ENCODE results near the gene ADCK1.
"Not testable (repeated sequence)": the region's sequence is repeated elsewhere in the genome, so short reads cannot be mapped to it uniquely, and the experiment has no call there.

ADCK1 gene

GRCh38 chr14:77903937-77904617 is 104.2 kb downstream of the ADCK1 start:
- no peak for DNase-seq

DNA sequence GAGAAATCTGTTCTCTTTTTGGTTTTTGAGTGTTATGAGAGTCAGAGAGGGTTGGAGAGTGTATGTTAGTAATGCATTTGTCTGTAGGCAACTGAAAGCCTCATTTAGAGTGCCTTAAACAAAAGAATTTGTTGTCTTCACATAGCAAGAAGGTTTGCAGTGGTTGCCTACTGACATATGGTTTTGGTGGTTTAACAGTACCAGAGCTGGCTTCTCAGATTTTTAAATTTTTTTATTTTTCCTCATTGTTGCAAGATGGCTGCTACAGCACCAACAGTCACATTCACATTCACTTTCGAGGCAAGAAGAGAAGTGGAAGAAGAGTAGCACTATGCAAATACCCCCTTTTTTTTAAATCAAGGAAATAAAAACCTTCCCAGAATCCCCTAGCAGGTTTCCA is 106.5 kb downstream of the ADCK1 start:
- DNase-seq: no peak

DNA sequence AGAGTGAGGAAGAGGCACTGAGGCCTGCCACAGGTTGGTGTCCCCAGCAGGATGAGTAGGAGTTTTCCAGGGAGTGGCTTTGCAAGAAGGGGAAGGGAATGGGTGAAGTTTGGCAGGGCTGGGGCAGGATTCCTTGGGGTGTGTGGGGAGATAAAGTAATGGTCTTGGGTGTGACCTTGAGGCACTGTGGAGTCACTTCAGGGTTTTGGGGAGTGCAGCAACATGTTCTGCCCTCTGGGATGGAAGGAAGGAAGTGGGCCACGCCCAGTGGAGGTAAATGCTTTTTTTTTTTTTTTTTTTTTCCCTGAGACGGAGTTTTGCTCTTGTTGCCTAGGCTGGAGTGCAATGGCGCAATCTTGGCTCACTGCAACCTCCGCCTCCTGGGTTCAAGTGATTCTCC is 108.9 kb downstream of the ADCK1 start:
- DNase-seq: no peak

GRCh38 chr14:77909911-77910310 is 110.0 kb downstream of the ADCK1 start:
- no peak for DNase-seq

DNA sequence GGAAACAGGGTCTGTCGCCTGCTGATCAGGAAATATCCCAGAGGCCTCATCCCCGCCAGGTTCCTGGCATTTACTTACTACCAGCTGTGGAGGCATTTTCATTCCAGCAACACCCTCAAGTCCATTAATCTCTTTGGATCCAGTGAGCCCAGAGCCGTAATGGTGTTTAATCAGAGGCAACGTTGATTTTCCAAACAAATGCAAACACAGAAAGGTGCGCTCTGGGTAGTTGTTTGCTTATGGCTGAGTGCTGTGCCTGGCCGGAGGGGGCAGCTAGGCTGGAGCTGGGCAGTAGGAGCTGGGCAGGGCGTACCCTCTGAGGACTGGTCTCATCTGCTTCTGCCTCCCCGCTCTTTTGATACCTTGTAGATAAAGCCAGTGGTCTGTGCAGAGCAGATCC is 110.6 kb downstream of the ADCK1 start:
- no peak for DNase-seq

- no peak for DNase-seq
These were observed 111.4 kb downstream of the ADCK1 start for GRCh38 chr14:77911356-77911755.

DNA sequence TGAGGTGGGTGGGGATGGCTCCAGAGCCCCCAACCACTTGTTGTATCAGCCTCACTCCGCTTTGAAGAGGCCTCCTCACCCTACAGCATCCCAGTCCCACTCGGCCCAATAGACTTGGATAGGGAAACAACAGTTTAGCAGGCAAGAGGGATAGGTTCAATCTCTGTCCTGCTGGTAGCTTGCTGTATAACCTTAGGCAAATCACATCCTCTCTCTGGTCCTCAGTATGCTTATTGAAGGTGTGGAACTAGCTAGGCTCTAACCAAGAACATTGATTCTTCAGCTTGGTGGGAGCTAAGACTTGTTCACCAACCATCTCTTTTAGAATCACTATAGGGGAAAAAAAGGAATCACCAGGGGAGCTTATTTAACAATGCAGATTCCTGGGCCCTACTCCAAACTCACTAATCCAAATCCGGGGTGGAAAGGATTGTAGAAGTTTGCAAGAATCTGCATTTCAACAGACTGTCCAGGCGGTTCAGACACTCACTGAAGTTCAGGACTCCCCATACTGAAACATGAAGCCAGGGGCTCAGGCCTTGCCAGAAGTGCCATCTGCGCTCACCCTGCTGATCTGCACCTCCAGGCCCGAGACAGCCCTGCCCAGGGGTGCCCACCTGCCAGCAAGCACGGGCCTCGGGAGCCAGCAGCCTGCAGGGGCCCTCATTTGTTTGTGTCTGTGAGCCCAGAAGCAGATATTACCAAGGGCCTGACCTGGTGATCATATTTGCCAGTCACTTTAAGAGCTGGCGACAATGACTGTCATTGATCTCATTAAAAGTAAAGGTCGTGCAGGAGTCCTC is 113.0 kb downstream of the ADCK1 start:
- no peak for DNase-seq

DNA sequence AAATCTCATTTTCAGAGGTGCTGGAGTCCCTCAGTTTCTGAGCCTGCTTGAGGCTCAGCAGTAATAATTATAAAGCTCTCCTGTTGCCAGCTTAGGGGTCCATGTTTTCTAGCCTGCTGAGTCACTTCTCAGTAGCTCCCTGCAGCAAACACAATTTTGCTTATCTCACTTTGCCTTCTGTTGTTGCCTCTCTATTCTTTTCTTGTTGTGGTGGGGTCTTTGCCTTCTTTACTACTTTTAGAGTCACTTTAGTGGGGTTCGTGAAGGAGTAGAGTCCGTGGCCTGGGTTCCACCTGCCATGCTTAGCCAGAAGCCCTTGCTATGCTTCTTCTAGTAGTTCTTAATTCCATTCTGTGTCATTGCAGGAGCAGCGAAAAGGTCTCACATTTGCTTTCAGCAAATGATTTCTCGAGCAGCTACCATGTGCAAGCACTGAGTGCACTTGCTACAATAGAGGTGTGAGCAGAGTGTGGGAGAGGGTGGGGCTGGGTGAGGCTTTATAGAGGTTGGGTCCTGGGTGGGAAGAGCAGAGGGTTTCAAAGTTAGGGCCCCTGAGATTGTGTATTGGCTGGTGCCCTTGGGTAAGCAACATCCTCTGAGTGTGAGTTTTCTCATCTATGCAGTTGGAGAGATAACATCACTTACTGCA is 114.3 kb downstream of the ADCK1 start:
- no peak for DNase-seq

DNA sequence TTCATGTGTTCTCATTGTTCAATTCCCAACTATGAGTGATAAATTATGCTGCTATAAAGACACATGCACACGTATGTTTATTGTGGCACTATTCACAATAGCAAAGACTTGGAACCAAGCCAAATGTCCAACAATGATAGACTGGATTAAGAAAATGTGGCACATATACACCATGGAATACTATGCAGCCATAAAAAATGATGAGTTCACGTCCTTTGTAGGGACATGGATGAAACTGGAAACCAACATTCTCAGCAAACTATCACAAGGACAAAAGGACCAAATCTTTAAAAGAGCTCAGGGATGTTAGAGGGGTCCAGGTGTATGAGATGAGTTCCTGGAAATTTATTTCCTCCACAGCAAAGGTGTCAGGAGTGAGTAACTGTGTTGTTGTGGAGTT is 115.5 kb downstream of the ADCK1 start:
- DNase-seq: not testable (repeated sequence)

GRCh38 chr14:77917491-77918201 is 117.7 kb downstream of the ADCK1 start:
- DNase-seq: no peak

- no peak for DNase-seq
These were observed 118.5 kb downstream of the ADCK1 start for GRCh38 chr14:77918448-77918847.

GRCh38 chr14:77920312-77920711 is 120.4 kb downstream of the ADCK1 start:
- no peak for DNase-seq

DNA sequence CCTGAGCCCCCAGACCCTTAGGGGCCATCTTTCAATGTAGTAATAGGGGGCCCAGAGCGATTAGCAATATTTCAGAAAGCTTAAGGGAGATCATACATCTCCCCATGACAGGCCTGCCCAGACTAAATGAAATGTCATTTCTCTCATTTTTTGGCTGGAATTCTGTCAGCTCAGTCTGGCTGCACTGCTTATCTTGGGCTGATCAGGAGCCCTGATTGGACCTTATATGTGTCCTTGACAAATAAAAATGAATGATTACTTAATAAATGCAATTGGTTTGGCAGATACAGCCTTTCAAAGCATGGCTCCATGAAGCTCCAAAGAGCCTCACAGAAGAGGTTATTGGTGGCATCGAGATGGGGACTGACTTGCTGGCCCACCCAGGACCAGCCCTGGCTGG is 121.9 kb downstream of the ADCK1 start:
- no peak for DNase-seq

DNA sequence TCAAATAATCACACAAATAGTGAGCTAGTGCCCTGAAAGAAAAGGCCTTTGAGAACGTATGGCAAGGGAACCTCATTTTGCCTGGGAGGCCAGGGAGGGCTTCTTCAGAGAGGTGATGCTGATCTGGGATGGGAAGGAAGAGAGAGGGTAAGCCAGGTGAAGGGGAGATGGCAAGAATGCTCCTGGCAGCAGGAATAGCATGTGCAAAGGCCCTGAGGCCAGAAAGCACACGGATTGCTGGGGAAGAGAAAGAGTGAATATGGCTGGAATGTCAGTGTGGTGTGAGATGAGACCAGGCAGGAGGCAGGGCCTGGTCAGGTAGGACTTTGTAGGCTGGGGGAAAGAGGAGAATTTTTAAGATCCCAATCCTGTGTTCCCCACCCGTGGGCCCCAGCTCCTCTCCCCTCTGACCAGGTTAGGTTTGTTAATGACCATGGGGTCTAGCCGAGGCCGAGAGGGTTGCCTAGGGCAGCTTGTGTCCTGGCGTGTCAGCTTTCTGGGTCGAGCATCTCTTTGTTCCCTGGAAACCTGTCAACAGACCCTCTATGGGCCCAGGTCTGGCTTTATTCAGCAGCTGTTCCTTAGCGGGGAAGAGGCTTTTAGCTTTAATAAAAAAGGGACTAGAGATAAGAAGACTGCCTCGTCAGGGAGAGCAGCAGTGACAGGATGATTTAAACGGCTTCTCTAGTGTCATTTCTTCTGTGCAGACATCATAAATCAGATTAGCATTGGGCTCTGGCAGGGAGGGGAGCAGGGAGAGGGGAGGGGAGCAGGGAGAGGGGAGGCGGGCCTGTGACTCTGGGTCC is 123.4 kb downstream of the ADCK1 start:
- DNase-seq: no peak

DNA sequence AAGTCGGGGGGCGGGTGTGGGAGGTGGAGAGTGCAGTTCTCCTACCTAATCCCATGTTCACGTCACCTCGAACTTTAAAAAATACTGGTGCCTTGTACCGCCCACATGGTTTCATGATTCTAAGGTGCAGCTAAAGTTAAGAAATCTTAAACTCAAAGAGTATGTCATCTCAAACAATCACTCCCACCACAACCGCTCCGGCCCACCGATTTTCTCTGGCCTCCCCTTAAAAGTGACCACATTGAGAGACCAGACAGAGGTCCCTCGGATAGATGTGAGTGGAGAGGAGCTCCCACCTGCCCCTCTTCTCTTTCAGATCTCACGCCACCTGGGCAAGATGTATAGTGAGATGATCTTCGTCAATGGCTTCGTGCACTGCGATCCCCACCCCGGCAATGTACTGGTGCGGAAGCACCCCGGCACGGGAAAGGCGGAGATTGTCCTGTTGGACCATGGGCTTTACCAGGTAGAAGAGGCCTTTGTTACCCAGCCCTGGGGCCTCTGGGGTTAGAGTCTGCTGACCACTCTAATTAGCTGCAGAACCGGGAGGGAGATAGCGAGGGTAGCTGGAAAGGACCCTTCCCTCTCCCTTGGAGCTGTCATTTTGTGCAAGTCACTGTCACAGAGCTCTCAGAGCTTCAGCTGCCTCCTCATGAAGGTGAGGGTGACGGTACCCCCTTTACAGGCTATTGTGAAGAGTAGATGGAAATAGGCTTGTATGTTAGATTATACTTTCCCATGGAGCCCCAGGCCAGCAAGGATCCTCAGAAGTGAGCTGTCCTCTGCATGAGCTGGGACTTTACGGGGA is 124.4 kb downstream of the ADCK1 start:
- no peak for DNase-seq

DNA sequence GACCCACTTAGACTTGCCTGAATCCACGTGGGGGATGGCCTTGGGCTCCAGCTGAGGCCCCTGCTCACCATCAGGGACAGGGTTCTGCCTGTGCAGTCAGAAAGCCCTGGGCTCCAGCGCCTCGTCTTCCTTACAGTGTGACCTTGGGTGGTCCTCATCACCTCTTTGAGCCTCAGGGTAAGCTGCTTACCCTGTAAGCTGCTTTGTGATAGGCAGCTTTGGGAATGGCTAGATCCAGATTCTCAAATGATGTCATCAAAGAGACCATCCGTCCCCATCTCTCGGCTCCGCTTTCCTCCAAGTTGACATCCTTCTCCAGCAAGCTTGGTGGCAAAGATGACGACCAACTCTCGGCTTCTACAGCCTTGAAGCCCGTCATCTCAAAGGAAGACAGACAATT is 127.0 kb downstream of the ADCK1 start:
- DNase-seq: no peak

- DNase-seq: no peak
These were observed 131.5 kb downstream of the ADCK1 start for GRCh38 chr14:77931441-77931840.

DNA sequence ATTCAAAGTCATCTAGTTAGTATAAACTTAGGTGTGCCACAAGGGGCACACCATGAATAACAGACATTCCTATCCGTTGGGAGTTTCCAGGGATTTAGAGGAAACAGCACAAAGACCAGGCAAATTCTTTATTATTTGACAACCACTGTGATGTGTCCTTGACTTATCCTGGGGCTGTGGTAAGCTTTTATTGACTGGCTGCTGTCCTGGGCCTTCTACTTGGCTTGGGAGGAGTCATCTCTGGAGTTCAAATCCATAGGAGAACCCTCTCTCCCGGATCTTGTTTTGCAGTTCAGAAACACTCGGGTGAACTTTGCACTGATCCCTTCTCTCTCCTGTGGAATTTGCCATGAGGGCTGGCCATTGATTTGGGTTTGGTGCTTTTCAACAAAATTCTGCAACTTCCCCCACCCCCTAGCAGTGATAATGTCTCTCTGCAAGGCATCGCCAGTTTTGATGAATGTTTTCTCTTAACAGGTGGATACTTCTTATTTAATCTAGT is 136.3 kb downstream of the ADCK1 start:
- no peak for DNase-seq

DNA sequence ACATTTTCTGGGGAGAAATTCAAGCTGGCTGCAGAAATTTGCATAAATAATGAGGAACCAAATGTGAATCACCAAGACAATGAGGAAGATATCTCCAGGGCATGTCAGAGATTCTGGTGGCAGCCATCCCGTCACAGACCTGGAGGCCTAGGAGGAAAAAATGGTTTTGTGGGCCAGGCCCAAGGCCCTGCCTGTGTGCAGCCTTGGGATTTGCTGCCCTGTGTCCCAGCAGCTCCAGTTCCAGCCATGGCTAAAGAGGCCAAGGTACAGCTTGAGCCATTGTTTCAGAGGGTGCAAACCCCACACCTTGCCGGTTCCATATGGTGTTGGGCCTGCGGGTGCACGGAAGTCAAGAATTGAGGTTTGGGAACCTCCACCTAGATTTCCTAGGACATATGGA is 147.5 kb downstream of the ADCK1 start:
- no peak for DNase-seq

- DNase-seq: no peak
These were observed 150.6 kb downstream of the ADCK1 start for GRCh38 chr14:77950371-77951063.
